ENCODE results near the gene THOC6. TPM values are rescaled to one million over a fixed set of nuclear protein-coding genes. Genes with fewer than 3 reads are reported as not detected.

Gene THOC6
- total RNA-seq, 2 donors from 2014 or later, result 27.4 to 45.8 TPM

DNA sequence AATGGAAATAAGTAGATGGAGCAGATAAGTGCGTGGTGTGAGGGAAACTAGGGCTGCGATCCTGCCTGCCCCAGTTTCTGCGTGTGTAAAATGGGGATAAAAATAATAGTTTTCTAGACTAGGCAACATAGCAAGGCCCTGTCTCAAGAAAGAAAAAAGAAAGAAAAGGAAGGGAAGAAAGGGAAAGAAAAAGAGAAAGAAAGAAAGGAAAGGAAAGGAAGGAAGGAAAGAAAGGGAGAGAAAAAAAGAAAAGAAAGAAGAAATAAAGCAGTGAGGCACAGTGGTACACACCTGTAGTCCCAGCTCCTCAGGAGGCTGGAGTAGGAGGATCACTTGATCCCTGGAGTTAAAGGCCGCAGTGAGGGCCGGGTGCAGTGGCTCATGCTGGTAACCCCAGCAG lies 41.4 kb upstream of the THOC6 start:
- TF ChIP-seq, protein P1, sequence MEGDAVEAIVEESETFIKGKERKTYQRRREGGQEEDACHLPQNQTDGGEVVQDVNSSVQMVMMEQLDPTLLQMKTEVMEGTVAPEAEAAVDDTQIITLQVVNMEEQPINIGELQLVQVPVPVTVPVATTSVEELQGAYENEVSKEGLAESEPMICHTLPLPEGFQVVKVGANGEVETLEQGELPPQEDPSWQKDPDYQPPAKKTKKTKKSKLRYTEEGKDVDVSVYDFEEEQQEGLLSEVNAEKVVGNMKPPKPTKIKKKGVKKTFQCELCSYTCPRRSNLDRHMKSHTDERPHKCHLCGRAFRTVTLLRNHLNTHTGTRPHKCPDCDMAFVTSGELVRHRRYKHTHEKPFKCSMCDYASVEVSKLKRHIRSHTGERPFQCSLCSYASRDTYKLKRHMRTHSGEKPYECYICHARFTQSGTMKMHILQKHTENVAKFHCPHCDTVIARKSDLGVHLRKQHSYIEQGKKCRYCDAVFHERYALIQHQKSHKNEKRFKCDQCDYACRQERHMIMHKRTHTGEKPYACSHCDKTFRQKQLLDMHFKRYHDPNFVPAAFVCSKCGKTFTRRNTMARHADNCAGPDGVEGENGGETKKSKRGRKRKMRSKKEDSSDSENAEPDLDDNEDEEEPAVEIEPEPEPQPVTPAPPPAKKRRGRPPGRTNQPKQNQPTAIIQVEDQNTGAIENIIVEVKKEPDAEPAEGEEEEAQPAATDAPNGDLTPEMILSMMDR (IDR thresholded peaks at IDR 0.05), result no peak
- no peaks in the 10 kb centered on the region for H3K27me3 ChIP-seq
- no peak overlapping the region for H3K27ac ChIP-seq
- H3K4me3 ChIP-seq, result no peak overlapping the region
- intact Hi-C loops (cut with DNase I), result no loop called here
- no peaks in the 10 kb centered on the region for H3K9me3 ChIP-seq
- peaks cover 7% of the 10 kb centered on the region for H3K4me1 ChIP-seq
- no peak overlapping the region for H3K9ac ChIP-seq (ENCODE audit: low read depth in 2 of 2, low read length in 2 of 2)
- DNase-seq, result no peak
- no peaks in the 10 kb centered on the region for H3K36me3 ChIP-seq

DNA sequence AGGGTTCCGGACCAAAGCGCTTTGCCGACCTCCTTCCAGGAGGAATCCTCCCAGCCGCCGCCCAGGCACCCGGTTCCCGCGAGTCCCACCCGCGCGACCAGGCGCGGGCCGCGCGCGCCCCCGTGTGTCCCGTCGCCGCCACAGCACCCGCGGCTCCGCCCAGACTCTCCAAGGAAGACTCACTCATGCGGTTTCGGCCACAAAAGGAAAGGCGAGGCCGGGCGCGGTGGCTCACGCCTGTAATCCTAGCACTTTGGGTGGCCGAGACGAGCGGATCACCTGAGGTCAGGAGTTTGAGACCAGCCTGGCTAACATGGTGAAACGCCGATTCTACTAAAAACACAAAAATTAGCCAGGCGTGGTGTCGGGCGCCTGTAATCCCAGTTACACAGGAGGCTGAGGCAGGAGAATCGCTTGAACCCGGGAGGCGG lies 40.1 kb upstream of the THOC6 start:
- intact Hi-C loops (cut with DNase I), result no loop called here
- Histone ChIP-seq H3K4me1 (peaks cover 7% of the 10 kb centered on the region), H3K4me3 (no peak overlapping the region), H3K9me3 (no peaks in the 10 kb centered on the region), H3K9ac (ENCODE audit: low read depth in 2 of 2, low read length in 2 of 2) (peak overlapping the region; percentile 26 to 50), H3K27ac (no peak overlapping the region), H3K27me3 (no peaks in the 10 kb centered on the region), H3K36me3 (no peaks in the 10 kb centered on the region)
- DNase-seq, result peak; percentile 89
- TF ChIP-seq, protein P1 (IDR thresholded peaks at IDR 0.05), result peak; percentile 96

DNA sequence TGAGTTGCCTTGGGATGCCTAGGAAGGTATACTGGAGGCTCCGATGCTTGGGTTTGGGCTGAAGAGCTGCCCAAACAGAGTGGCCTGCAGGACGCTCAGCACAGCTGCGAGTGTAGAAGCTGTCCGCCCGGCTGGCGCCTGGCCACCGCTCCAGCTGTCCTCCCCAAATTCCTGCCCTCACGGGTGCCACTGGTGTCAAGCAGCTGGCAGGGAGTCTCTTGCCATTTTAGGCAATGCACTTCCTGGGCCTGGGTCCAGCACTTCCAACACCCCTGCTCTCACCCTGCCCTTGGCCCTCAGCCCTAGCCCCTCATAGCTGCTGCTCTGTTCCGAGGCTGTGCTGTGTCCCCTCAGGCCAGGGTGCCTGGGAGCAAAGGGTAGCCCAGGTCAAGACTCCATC lies 38.4 kb upstream of the THOC6 start:
- no peaks in the 10 kb centered on the region for H3K27me3 ChIP-seq
- H3K4me1 ChIP-seq, result peaks cover 3% of the 10 kb centered on the region
- H3K4me3 ChIP-seq, result no peak overlapping the region
- no peak overlapping the region for H3K27ac ChIP-seq
- DNase-seq, result no peak
- no peaks in the 10 kb centered on the region for H3K36me3 ChIP-seq
- H3K9me3 ChIP-seq, result no peaks in the 10 kb centered on the region
- TF ChIP-seq, protein P1 (IDR thresholded peaks at IDR 0.05), result no peak
- intact Hi-C loops (cut with DNase I), result no loop called here
- H3K9ac ChIP-seq (ENCODE audit: low read depth in 2 of 2, low read length in 2 of 2), result no peak overlapping the region

DNA sequence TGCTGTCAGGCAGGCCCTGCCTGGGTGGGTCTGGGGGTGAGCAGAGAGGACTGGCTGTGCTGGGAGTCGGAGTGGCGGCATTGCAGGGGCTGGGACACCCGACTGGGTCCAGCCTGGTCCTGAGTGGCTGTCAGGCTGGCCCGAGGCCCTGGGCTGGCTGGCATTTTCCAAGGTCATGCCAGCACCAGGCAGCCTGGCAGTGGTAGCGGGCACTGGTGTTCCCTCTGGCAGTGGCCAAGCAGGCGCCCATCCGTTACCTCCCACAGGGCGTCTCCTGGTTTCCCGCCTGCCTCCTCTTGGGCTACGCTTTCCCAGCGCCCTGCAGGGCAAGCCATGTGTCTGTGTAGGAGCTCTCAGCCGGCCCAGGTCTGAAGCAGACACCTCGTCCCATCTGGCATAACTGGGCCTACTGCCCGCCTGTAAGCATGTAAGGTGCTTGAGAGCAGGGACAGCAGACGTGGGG lies 37.9 kb upstream of the THOC6 start:
- TF ChIP-seq, protein P1 (IDR thresholded peaks at IDR 0.05), result no peak
- no peaks in the 10 kb centered on the region for H3K9me3 ChIP-seq
- no peak overlapping the region for H3K4me3 ChIP-seq
- intact Hi-C loops (cut with DNase I), result no loop called here
- no peaks in the 10 kb centered on the region for H3K27me3 ChIP-seq
- DNase-seq, result no peak
- no peaks in the 10 kb centered on the region for H3K36me3 ChIP-seq
- no peak overlapping the region for H3K27ac ChIP-seq
- peaks cover 3% of the 10 kb centered on the region for H3K4me1 ChIP-seq
- H3K9ac ChIP-seq (ENCODE audit: low read depth in 2 of 2, low read length in 2 of 2), result no peak overlapping the region

DNA sequence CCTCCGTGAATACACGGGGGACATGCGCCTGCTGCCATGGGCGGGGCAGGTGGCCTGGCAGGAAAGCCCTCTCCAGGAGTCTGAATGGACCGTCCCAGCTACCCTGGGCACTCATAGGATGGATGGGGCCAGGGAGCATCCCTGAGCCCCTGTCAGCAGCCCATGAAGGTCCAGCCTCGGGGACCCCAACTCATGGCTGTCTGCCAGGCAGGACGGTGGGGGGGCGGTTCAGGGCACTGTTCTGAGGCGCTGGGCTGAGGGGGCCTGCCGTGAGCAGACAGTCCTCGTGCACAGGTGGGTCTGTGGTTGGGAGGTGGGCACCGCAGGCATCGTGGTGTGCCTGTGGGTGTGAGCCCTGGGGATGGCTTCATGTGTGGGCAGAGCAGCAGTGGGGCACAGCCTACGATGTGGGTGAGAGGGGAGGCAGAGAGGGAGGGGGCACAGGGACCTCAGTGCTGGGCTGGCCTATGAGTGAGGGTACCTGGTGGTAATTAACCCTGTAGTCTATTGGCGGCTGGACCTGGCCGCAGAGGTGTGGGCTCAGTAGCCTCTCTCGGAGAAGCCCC lies 37.1 kb upstream of the THOC6 start:
- H3K9ac ChIP-seq (ENCODE audit: low read depth in 2 of 2, low read length in 2 of 2), result no peak overlapping the region
- H3K27ac ChIP-seq, result no peak overlapping the region
- peaks cover 3% of the 10 kb centered on the region for H3K4me1 ChIP-seq
- H3K27me3 ChIP-seq, result no peaks in the 10 kb centered on the region
- DNase-seq, result no peak
- intact Hi-C loops (cut with DNase I), result no loop called here
- no peak overlapping the region for H3K4me3 ChIP-seq
- H3K36me3 ChIP-seq, result no peaks in the 10 kb centered on the region
- H3K9me3 ChIP-seq, result no peaks in the 10 kb centered on the region
- TF ChIP-seq, protein P1 (IDR thresholded peaks at IDR 0.05), result no peak
